HG03342 (cell line): Measurements from ENCODE around the gene TMEM37.
"Not testable (repeated sequence)": the region's sequence is repeated elsewhere in the genome, so short reads cannot be mapped to it uniquely, and the experiment has no call there.

Experiments used
- ATAC-seq: cut with Tn5 transposase; IDR thresholded peaks from one replicate; pipeline ENCODE4 v1.9.1; 2021; ENCODE audit warnings: mild to moderate bottlenecking, moderate library complexity; ENCODE audit not compliant: unreplicated experiment

TMEM37 gene, protein sequence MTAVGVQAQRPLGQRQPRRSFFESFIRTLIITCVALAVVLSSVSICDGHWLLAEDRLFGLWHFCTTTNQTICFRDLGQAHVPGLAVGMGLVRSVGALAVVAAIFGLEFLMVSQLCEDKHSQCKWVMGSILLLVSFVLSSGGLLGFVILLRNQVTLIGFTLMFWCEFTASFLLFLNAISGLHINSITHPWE

GRCh38 chr2:119431155-119431975 is at the start of gene TMEM37:
Gene TMEM37, plus strand, starts transcription at chr2:119431854. Its CDS starts 50 bp downstream, at chr2:119431904.
- peak; percentile 72 for ATAC-seq

- no peak for ATAC-seq
These were observed 48.1 kb upstream of the TMEM37 start for GRCh38 chr2:119383410-119384140.

- no peak for ATAC-seq
These were observed 46.7 kb upstream of the TMEM37 start for GRCh38 chr2:119384971-119385370.

DNA sequence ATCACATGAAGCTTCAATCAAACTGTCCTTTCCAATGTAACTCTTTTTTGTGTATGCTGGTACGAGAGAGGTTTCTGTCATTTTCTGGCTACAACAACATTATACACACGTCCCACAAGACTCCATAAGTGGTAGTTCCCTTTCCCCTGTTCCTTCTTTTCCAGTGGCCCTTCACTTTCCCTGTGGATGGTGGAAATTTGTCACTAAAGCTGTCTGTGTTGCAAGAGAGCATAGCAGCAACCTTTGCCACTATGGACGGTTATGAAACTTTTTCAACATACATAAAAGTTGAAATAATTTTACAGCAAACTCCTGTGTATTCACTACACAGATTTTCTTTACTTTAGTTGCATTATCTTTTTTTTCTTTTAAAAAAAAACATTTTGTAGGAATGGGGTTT is 46.2 kb upstream of the TMEM37 start:
- ATAC-seq = no peak

GRCh38 chr2:119387381-119388129 is 44.1 kb upstream of the TMEM37 start:
- peak; percentile 79 for ATAC-seq

DNA sequence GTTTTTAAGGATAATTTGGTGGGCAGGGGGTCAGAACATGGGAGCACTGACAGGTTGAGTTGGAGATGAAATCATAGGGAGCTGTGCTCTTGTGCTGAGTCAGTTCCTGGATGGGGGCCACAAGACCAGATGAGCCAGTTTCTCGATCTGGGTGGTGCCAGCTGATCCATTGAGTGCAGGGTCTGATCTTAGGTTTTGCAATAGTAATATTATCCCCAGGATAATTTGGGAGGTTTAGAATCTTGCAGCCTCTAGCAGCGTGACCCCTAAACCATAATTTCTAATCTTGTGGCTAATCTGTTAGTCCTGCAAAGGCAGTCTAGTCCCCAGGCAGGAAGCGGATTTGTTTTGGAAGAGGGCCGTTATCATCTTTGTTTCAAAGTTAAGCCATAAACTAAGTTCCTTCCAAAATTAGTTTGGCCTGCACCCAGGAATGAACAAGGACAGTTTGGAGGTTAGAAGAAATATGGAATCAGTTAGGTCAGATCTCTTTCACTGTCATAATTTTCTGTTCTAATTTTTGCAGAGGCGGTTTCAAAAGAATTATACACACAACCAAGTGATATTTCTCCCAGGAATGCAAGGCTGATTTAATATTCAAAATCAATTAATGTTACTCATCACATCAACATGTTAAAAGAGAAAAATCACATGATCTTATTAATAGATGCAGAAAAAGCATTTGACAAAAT is 41.9 kb upstream of the TMEM37 start:
- ATAC-seq = no peak

DNA sequence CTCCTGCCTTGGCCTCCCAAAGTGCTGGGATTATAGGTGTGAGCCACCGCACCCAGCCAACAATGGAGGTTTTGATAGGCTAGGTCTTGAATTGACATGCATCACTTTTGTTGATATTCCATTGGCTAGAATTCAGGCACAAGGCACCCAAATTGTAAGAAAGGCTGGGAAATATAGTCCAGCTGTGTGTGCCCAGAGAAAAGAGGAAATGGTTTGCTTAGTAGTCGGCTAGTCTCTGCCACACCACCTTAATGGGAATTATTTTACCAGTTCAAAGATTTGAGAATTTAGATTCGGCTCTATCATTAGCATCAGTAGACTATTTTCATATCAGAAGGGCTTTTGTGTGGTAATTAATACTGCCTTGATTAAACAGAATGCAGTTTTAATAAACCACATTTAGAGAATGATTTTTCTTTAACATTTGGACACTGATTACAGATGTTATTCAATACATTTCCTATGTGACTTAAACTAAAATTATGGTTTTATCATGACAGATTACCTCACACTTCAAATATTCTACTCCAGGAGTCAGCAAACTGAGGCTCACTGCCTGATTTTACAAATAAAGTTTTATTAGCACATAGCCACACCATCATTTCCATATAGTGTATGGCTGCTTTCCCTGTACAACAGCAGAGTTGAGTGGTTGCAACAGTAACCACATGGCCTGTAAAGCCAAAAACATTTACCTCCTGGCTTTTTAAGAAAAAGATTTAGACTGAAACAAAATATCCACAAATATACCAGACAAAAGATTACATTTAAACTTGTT is 37.5 kb upstream of the TMEM37 start:
- no peak for ATAC-seq

GRCh38 chr2:119397196-119397595 is 34.5 kb upstream of the TMEM37 start:
- no peak for ATAC-seq

DNA sequence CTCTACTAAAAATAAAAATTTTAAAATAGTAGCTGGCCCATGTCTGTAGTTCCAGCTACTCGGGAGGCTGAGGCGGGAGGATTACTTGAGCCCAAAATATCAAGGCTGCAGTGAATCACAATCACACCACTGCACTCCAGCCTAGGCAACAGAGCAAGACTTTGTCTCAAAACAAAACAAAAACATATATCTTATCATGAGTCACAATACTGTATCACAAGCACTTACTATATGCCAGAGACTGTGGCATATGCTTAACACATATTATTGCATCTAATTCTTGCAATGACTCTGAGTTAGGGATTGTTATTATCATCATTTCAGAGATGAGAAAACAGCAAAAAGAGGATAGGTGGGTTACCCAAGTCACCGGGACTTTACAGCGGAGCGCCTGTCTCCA is 29.5 kb upstream of the TMEM37 start:
- no peak for ATAC-seq

DNA sequence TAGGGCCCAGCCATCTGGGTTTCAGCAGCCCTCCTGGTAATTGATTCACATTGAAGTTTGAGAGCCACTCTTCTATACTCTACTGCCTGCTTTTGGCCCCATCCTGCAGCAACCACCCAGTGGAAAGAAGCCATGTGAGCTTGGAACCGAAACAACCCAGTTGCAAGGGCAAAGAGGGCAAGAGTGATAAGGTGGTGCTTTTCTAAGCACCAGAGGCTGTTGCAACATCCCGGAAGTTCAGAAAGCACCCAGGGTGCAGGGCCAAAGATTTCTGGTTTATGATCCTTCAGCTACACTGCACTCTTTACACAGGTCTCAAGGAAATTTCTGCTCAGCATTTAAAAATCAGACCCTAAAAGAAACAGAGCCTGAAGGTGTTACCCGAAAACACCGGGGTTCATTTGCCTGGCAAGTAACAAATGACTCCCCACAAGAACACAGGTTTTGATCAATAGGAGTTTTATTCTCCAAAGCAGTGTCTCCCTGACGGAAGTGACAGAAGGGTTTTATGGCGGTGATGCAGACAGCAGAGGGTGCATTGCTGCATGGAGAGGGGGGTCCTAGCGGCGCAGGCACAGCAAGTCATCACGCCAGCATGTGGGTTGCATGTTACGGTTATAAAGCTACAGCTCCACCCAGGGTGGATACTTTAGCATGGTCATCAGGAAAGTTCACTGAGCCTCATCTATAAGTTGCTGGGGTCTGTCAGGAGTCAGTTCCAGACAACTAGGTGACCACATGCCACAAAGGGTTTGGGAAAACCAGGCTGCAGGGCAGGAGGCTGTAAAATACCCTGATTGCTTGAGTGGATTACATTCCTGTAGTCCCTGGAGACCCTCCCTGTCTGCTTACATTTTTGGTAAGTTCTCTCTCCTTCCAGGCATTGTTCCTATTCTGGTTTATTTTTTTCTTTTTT is 28.8 kb upstream of the TMEM37 start:
- ATAC-seq = no peak

GRCh38 chr2:119403618-119404017 is 28.0 kb upstream of the TMEM37 start:
- ATAC-seq = not testable (repeated sequence)

DNA sequence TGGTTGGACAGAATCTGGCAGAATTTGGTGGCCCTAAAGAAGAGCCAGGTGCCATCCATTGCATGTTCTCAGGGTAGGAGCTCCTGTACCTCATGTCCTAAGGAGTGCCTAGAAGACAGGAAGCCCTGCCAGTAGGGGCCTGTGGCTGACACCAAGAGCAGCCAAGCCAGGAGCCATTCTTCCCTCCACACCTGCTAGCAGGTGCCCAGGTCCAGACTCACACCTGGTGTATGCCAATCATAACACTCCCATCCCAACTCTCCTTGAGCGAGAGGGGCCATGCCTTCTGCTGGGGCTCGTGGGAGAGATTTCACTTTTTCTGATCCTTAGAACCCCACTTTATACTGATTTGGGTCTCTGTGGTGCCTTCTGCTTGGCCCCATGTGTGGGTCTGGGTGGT is 26.5 kb upstream of the TMEM37 start:
- ATAC-seq = no peak

GRCh38 chr2:119407430-119408220 is 24.0 kb upstream of the TMEM37 start:
- no peak for ATAC-seq

- no peak for ATAC-seq
These were observed 23.4 kb upstream of the TMEM37 start for GRCh38 chr2:119408221-119408619.

GRCh38 chr2:119409506-119409905 is 22.1 kb upstream of the TMEM37 start:
- no peak for ATAC-seq

GRCh38 chr2:119414894-119415293 is 16.8 kb upstream of the TMEM37 start:
- ATAC-seq = no peak

GRCh38 chr2:119415630-119416029 is 16.0 kb upstream of the TMEM37 start:
- ATAC-seq = no peak
